DND-41 (cell line): ENCODE measurements around the gene PHACTR3.

Experiments
- CTCF ChIP-seq: IDR thresholded peaks from 2 replicates; pipeline ENCODE4 v1.5.1; 2012; ENCODE audit warnings: borderline replicate concordance, low read length, moderate library complexity, mild to moderate bottlenecking; ENCODE audit not compliant: poor library complexity, severe bottlenecking; ENCODE audit errors: extremely low read depth
- EZH2 ChIP-seq: IDR thresholded peaks from 3 replicates; pipeline ENCODE4 v1.6.1; 2012; ENCODE audit warnings: borderline replicate concordance, low read depth, mild to moderate bottlenecking, moderate library complexity, low read length, inconsistent platforms; ENCODE audit not compliant: severe bottlenecking

- TF ChIP-seq CTCF (no peak), EZH2 (no peak)
These were observed 52.1 kb downstream of the PHACTR3 start for GRCh38 chr20:59656417-59656816.
